ENCODE data around the gene CLMN. TPM values are rescaled to one million over a fixed set of nuclear protein-coding genes. Genes with fewer than 3 reads are reported as not detected.
"Not testable (repeated sequence)": the region's sequence is repeated elsewhere in the genome, so short reads cannot be mapped to it uniquely, and the experiment has no call there.

Gene CLMN
- total RNA-seq, 2 donors from 2014 or later = 125 to 135 TPM

GRCh38 chr14:95143808-95144620 is 175.7 kb downstream of the CLMN start:
- ATAC-seq = no peak
- no peak for DNase-seq

GRCh38 chr14:95142208-95142607 is 177.5 kb downstream of the CLMN start:
- DNase-seq = no peak
- intact Hi-C loops (cut with DNase I, micrococcal nuclease) = no loop called here
- ATAC-seq = no peak

More at GRCh38 chr14:95143808-95144620, 175.7 kb downstream of the CLMN start:
- intact Hi-C loops (cut with DNase I, micrococcal nuclease) = no loop called here

GRCh38 chr14:95141684-95142083 is 178.0 kb downstream of the CLMN start:
- ATAC-seq (no peak), DNase-seq (no peak)
- intact Hi-C loops (cut with DNase I, micrococcal nuclease) = no loop called here

GRCh38 chr14:95140060-95140858 is 179.4 kb downstream of the CLMN start:
- DNase-seq (no peak), ATAC-seq (no peak)
- intact Hi-C loops (cut with DNase I, micrococcal nuclease) = no loop called here

GRCh38 chr14:95138876-95139275 is 180.8 kb downstream of the CLMN start:
- DNase-seq (no peak), ATAC-seq (peak; percentile 38)
- intact Hi-C loops (cut with DNase I, micrococcal nuclease) = no loop called here

GRCh38 chr14:95138455-95138854 is 181.3 kb downstream of the CLMN start:
- intact Hi-C loops (cut with DNase I, micrococcal nuclease); ATAC-seq; DNase-seq: not testable (repeated sequence)

GRCh38 chr14:95137804-95138167 is 181.9 kb downstream of the CLMN start:
- intact Hi-C loops (cut with DNase I, micrococcal nuclease) = no loop called here
- DNase-seq (peak; percentile 36 to 40), ATAC-seq (peak; percentile 84)

- intact Hi-C loops (cut with DNase I, micrococcal nuclease) = no loop called here
- DNase-seq (no peak), ATAC-seq (no peak)
Measured at GRCh38 chr14:95137164-95137803, 182.4 kb downstream of the CLMN start.

GRCh38 chr14:95136631-95137030 is 183.1 kb downstream of the CLMN start:
- ATAC-seq (no peak), DNase-seq (no peak)
- intact Hi-C loops (cut with DNase I, micrococcal nuclease) = no loop called here

- DNase-seq (no peak), ATAC-seq (no peak)
- intact Hi-C loops (cut with DNase I, micrococcal nuclease) = no loop called here
Measured at GRCh38 chr14:95134304-95134933, 185.3 kb downstream of the CLMN start.

- intact Hi-C loops (cut with DNase I, micrococcal nuclease) = no loop called here
- ATAC-seq (no peak), DNase-seq (no peak)
Measured at GRCh38 chr14:95133282-95133681, 186.4 kb downstream of the CLMN start.

- no peak for DNase-seq
- intact Hi-C loops (cut with DNase I, micrococcal nuclease) = no loop called here
- no peak for ATAC-seq
Measured at GRCh38 chr14:95132760-95133159, 186.9 kb downstream of the CLMN start.

Small RNA genes within 50 kb of the gene (microRNA-seq; reads per million reads assigned to microRNA genes)
- gene MIR3173 = 6.8 to 8.0 reads per million in 2 donors

Other genes starting within 250 kb of the CLMN start
- 10 to 100 TPM; 49.0 to 77.3 TPM for gene DICER1, start 162.4 kb downstream of the CLMN start, total RNA-seq
- 10 to 100 TPM; 11.6 to 12.1 TPM for gene SYNE3, start 196.7 kb upstream of the CLMN start, total RNA-seq
- gene GLRX5, start 215.1 kb upstream of the CLMN start, total RNA-seq = 10 to 100 TPM; 47.4 to 56.4 TPM